Fibroblast of lung (primary cell): ENCODE measurements around the gene UGP2. TPM values are rescaled to one million over a fixed set of nuclear protein-coding genes. Genes with fewer than 3 reads are reported as not detected.
"Not testable (repeated sequence)": the region's sequence is repeated elsewhere in the genome, so short reads cannot be mapped to it uniquely, and the experiment has no call there.

Experiments used
- DNase-seq, 2 donors: peaks; one replicate each; pipeline versions ENCODE4 v3.0.0 to v3.0.0-alpha.2; 2010; ENCODE audit warnings: low read depth in 2 of 2
- H2AFZ ChIP-seq: 2 replicates; pipeline ENCODE4 v1.5.1; 2012; ENCODE audit warnings: low read length, control low read depth, inconsistent platforms
- H3K27ac ChIP-seq: 2 replicates; pipeline ENCODE4 v1.5.1; 2011; ENCODE audit warnings: low read length, control low read depth; ENCODE audit not compliant: insufficient read depth
- H3K27me3 ChIP-seq: 2 replicates; pipeline ENCODE4 v1.5.1; 2011; ENCODE audit warnings: mild to moderate bottlenecking, low read length; ENCODE audit not compliant: control insufficient read depth, insufficient read depth
- H3K36me3 ChIP-seq: 2 replicates; pipeline ENCODE4 v1.5.1; 2011; ENCODE audit warnings: low read length; ENCODE audit not compliant: control insufficient read depth, insufficient read depth
- H3K4me1 ChIP-seq: 2 replicates; pipeline ENCODE4 v1.5.1; 2011; ENCODE audit warnings: low read length; ENCODE audit not compliant: control insufficient read depth, insufficient read depth; ENCODE audit errors: extremely low read depth
- H3K4me2 ChIP-seq: 2 replicates; pipeline ENCODE4 v1.5.1; 2011; ENCODE audit warnings: low read length, control low read depth; ENCODE audit not compliant: insufficient read depth; ENCODE audit errors: extremely low read depth
- H3K4me3 ChIP-seq, 4 experiments: fragments of 200-600 bp in 1 of 4; sonication (generic) in 1 of 4; replicated peaks in 1 of 4; 2 replicates each; pipeline ENCODE4 v1.5.1; 2011 to 2016; ENCODE audit warnings: low read length in 4 of 4, low read depth in 3 of 4, mild to moderate bottlenecking in 3 of 4, control low read depth in 2 of 4, inconsistent platforms in 1 of 4, mixed read lengths in 1 of 4; ENCODE audit not compliant: insufficient read depth in 1 of 4; ENCODE audit errors: control extremely low read depth in 1 of 4
- H3K79me2 ChIP-seq: 2 replicates; pipeline ENCODE4 v1.5.1; 2012; ENCODE audit warnings: mild to moderate bottlenecking, low read length, inconsistent platforms; ENCODE audit not compliant: control insufficient read depth, insufficient read depth
- H3K9ac ChIP-seq: 2 replicates; pipeline ENCODE4 v1.5.1; 2011; ENCODE audit warnings: mild to moderate bottlenecking, low read length, control low read depth; ENCODE audit not compliant: insufficient read depth
- H3K9me3 ChIP-seq: 2 replicates; pipeline ENCODE4 v1.5.1; 2012; ENCODE audit warnings: low read depth, low read length; ENCODE audit not compliant: control insufficient read depth, insufficient read depth
- H4K20me1 ChIP-seq: 2 replicates; pipeline ENCODE4 v1.5.1; 2011; ENCODE audit warnings: low read length; ENCODE audit not compliant: control insufficient read depth, insufficient read depth; ENCODE audit errors: extremely low read depth
- EZH2 ChIP-seq: IDR thresholded peaks from 2 replicates; pipeline ENCODE4 v1.5.1; 2012; ENCODE audit warnings: low read length, control low read depth, mild to moderate bottlenecking; ENCODE audit errors: missing control alignments
- polyA plus RNA-seq, 2 donors: library from polyadenylated mRNA; depleted of rRNA in 1 of 2; stranded (reverse) in 1 of 2; unstranded in 1 of 2; fragments of >200 nt; gene quantifications; 2 replicates each; pipeline ENCODE4 v1.2.1, GENCODE V29; 2011 to 2012; ENCODE audit warnings: missing spikeins in 1 of 2
- total RNA-seq: library from RNA; depleted of rRNA; stranded (reverse); fragments of >200 nt; gene quantifications from 2 replicates; pipeline ENCODE4 v1.2.1, GENCODE V29; 2014
- TF ChIP-seq, protein P1 (sequence below), 2 donors: IDR thresholded peaks in 1 of 2; conservative IDR thresholded peaks in 1 of 2; 1 replicate in 1 of 2; 2 replicates in 1 of 2; pipeline ENCODE4 v1.5.1; 2011 to 2012; ENCODE audit warnings: low read length in 2 of 2, control low read depth in 1 of 2, inconsistent platforms in 1 of 2, low read depth in 1 of 2, mild to moderate bottlenecking in 1 of 2

Gene UGP2
- total and polyA plus RNA-seq, 2 donors (not counting 1 experiment from before 2014, with no cell fraction given), result 77.8 to 180 TPM

DNA sequence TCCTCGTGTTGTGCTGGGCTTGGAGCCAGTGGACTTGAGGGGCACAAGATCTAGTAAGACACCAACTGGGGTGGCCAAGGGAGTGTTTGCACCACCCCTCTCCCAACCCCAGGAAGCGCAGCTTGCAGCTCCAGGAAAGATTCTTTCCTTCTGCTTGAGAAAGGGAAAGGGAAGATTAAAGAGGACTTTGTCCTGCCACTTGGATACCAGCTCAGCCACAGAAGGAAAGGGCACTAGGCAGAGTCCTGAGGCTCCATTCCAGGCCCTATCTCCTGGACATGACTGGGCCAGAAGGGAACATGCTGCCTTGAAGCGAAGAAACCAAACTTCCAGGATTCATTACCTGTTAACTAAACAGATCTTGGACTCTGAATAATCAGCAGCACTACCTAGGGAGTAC lies 44.9 kb upstream of the UGP2 start:
- Histone ChIP-seq H3K4me2 (no peak overlapping the region), H3K79me2 (no peaks in the 10 kb centered on the region), H4K20me1 (no peaks in the 10 kb centered on the region), H3K27ac (no peak overlapping the region), H3K9me3 (no peaks in the 10 kb centered on the region), H3K4me1 (peaks cover 2% of the 10 kb centered on the region), H2AFZ (no peak overlapping the region), H3K27me3 (no peaks in the 10 kb centered on the region), H3K4me3 (no peak overlapping the region), H3K9ac (no peak overlapping the region), H3K36me3 (no peaks in the 10 kb centered on the region)
- no peak for DNase-seq
- TF ChIP-seq EZH2, result no peak
- TF ChIP-seq, protein P1, sequence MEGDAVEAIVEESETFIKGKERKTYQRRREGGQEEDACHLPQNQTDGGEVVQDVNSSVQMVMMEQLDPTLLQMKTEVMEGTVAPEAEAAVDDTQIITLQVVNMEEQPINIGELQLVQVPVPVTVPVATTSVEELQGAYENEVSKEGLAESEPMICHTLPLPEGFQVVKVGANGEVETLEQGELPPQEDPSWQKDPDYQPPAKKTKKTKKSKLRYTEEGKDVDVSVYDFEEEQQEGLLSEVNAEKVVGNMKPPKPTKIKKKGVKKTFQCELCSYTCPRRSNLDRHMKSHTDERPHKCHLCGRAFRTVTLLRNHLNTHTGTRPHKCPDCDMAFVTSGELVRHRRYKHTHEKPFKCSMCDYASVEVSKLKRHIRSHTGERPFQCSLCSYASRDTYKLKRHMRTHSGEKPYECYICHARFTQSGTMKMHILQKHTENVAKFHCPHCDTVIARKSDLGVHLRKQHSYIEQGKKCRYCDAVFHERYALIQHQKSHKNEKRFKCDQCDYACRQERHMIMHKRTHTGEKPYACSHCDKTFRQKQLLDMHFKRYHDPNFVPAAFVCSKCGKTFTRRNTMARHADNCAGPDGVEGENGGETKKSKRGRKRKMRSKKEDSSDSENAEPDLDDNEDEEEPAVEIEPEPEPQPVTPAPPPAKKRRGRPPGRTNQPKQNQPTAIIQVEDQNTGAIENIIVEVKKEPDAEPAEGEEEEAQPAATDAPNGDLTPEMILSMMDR (conservative IDR thresholded peaks at IDR 0.05 in 1 of 2, IDR thresholded peaks at IDR 0.05 in 1 of 2; ENCODE audit: low read depth in 1 of 2, low read length in 2 of 2), result no peak

DNA sequence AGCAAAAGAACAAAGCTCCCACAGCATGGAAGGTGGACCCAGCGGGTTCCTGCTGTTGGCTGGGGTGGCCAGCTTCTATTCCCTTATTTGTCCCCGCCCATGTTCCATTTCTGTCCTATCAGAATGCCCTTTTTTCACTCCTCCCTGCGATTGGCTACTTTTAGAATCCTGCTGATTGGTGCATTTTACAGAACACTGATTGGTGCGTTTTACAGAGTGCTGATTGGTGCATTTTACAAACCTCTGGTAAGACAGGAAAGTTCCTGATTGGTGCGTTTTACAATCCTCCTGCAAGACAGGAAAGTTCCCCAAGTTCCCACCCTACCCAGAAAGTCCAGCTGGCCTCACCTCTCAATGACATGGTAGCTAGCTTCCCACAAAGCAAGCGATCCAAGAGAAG lies 40.2 kb upstream of the UGP2 start:
- Histone ChIP-seq H3K27ac (no peak overlapping the region), H3K4me3 (no peak overlapping the region), H3K79me2 (no peaks in the 10 kb centered on the region), H3K4me1 (no peaks in the 10 kb centered on the region), H3K4me2 (no peak overlapping the region), H2AFZ (no peak overlapping the region), H3K27me3 (no peaks in the 10 kb centered on the region), H3K9ac (no peak overlapping the region), H3K36me3 (no peaks in the 10 kb centered on the region), H4K20me1 (no peaks in the 10 kb centered on the region), H3K9me3 (no peaks in the 10 kb centered on the region)
- TF ChIP-seq EZH2, result no peak
- DNase-seq, result no peak

DNA sequence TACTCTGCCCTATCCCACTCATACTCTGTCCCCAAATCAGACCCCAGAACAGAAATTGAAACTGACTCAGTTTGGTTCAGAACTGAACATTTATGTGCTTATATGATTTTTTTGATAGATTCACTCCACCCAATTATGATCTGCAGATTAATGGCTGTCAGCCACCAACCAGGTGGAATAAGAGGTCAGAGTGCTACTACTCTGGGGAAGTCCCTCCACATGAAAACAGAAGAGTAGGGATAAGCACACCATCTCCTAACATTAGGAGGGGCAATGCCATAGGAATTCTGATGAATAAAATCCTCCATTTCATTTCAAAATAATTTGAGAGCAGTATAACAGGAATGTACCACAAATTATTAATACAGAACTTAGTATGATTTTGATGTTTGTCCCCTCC lies 36.3 kb upstream of the UGP2 start:
- Histone ChIP-seq H3K4me2 (no peak overlapping the region), H3K79me2 (no peaks in the 10 kb centered on the region), H3K9me3 (no peaks in the 10 kb centered on the region), H4K20me1 (no peaks in the 10 kb centered on the region), H3K4me3 (no peak overlapping the region), H2AFZ (no peak overlapping the region), H3K9ac (no peak overlapping the region), H3K27me3 (no peaks in the 10 kb centered on the region), H3K36me3 (no peaks in the 10 kb centered on the region), H3K27ac (no peak overlapping the region), H3K4me1 (no peaks in the 10 kb centered on the region)
- TF ChIP-seq EZH2, result no peak
- TF ChIP-seq, protein P1 (conservative IDR thresholded peaks at IDR 0.05 in 1 of 2, IDR thresholded peaks at IDR 0.05 in 1 of 2; ENCODE audit: low read depth in 1 of 2, low read length in 2 of 2), result no peak
- no peak for DNase-seq

DNA sequence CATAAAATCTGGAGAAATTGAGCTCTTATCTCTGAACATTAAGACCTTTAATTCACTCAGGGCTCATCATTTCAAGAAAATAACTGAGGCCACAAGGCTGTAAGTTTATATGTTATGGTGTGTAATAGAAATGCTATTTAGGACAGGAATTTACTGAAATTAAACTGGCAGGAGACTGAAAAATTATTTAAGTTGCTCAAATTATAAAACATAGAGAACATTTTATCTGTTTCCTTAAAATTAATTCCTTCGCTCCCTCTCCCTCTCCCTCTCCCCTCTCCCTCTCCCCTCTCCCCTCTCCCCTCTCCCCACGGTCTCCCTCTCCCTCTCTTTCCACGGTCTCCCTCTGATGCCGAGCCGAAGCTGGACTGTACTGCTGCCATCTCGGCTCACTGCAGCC lies 33.7 kb upstream of the UGP2 start:
- not testable (repeated sequence) for H2AFZ ChIP-seq, H3K36me3 ChIP-seq, H3K4me1 ChIP-seq, H3K9me3 ChIP-seq, H3K79me2 ChIP-seq, H3K4me3 ChIP-seq, H3K27ac ChIP-seq, DNase-seq, H3K27me3 ChIP-seq, H4K20me1 ChIP-seq, H3K9ac ChIP-seq, H3K4me2 ChIP-seq

DNA sequence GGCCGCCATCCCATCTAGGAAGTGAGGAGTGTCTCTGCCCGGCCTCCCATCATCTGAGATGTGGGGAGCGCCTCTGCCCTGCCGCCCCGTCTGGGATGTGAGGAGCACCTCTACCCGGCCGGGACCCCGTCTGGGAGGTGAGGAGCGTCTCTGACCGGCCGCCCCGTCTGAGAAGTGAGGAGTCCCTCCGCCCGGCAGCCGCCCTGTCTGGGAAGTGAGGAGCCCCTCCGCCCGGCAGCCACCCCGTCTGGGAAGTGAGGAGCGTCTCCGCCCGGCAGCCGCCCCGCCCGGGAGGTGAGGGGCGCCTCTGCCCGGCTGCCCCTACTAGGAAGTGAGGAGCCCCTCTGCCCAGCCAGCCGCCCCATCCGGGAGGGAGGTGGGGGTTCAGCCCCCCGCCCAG lies 32.8 kb upstream of the UGP2 start:
- H2AFZ ChIP-seq, H3K4me3 ChIP-seq, H3K4me2 ChIP-seq, H3K4me1 ChIP-seq, H3K27me3 ChIP-seq, H3K9ac ChIP-seq, H3K27ac ChIP-seq, H3K36me3 ChIP-seq, H4K20me1 ChIP-seq, H3K9me3 ChIP-seq, DNase-seq, H3K79me2 ChIP-seq: not testable (repeated sequence)
